A673 (cell line): ENCODE measurements around the gene GPR15. TPM values are rescaled to one million over a fixed set of nuclear protein-coding genes. Genes with fewer than 3 reads are reported as not detected.

Source experiments
- BruUV-seq: library from RNA; stranded (reverse); fragments of 400-500 nt; replicated peaks from 2 replicates; lab custom pipeline; 2021; lab: Mats Ljungman, UMichigan
- CTCF ChIA-PET: fragments of 300-600 bp; sonication (Branson Sonifier 250); formaldehyde crosslinking; loops from one replicate; lab custom pipeline; 2022; ENCODE audit warnings: antibody characterized with exemption; lab: Charles Lee
- POLR2A ChIA-PET: fragments of 300-600 bp; sonication (Branson Sonifier 250); formaldehyde crosslinking; loops from one replicate; lab custom pipeline; 2022; ENCODE audit warnings: antibody characterized with exemption; ENCODE audit not compliant: low non-redundant PET; lab: Charles Lee
- DNase-seq: peaks from one replicate; pipeline ENCODE4 v3.0.0-alpha.2; 2015; ENCODE audit warnings: low spot score
- H3K27ac ChIP-seq: fragments of 200-600 bp; sonication (generic); 2 replicates; pipeline ENCODE4 v1.5.1; 2016; ENCODE audit warnings: mixed run types, low read depth, mild to moderate bottlenecking, mixed read lengths, antibody characterized with exemption, low read length; ENCODE audit not compliant: poor library complexity, severe bottlenecking
- H3K27me3 ChIP-seq: fragments of 200-600 bp; sonication (generic); replicated peaks from 2 replicates; pipeline ENCODE4 v1.6.1; 2017; ENCODE audit warnings: mixed run types, low read depth, mild to moderate bottlenecking, mixed read lengths, antibody characterized with exemption, low read length; ENCODE audit not compliant: insufficient read depth, poor library complexity
- H3K36me3 ChIP-seq: fragments of 200-600 bp; sonication (generic); 2 replicates; pipeline ENCODE4 v1.6.1; 2016; ENCODE audit warnings: mixed run types, mild to moderate bottlenecking, mixed read lengths, antibody characterized with exemption, low read length; ENCODE audit not compliant: insufficient read depth, poor library complexity, severe bottlenecking
- H3K4me1 ChIP-seq: fragments of 200-600 bp; sonication (generic); 2 replicates; pipeline ENCODE4 v1.6.1; 2017; ENCODE audit warnings: mixed run types, mild to moderate bottlenecking, mixed read lengths, antibody characterized with exemption, low read length; ENCODE audit not compliant: insufficient read depth, poor library complexity, severe bottlenecking
- H3K4me3 ChIP-seq: fragments of 200-600 bp; sonication (generic); 2 replicates; pipeline ENCODE4 v1.5.1; 2016; ENCODE audit warnings: low read depth, mixed run types, mild to moderate bottlenecking, mixed read lengths, low read length; ENCODE audit not compliant: poor library complexity, severe bottlenecking
- H3K9me3 ChIP-seq: fragments of 200-600 bp; sonication (generic); 2 replicates; pipeline ENCODE4 v1.6.1; 2016; ENCODE audit warnings: mixed run types, low read depth, mild to moderate bottlenecking, mixed read lengths, antibody characterized with exemption, low read length; ENCODE audit not compliant: poor library complexity, severe bottlenecking
- CTCF ChIP-seq: fragments of 300-800, 200-600 bp; sonication (generic); conservative IDR thresholded peaks from 2 replicates; pipeline ENCODE4 v1.5.1; 2017; ENCODE audit warnings: low read depth, mild to moderate bottlenecking, antibody characterized with exemption, low read length, moderate library complexity, mixed read lengths
- EZH2 ChIP-seq: fragments of 200-600 bp; sonication (generic); IDR thresholded peaks from 2 replicates; pipeline ENCODE4 v1.6.1; 2017; ENCODE audit warnings: borderline replicate concordance, low read depth, mild to moderate bottlenecking, mixed read lengths, antibody characterized with exemption, low read length; ENCODE audit not compliant: poor library complexity, severe bottlenecking
- intact Hi-C: fragments of 100-400 bp; cut with micrococcal nuclease; formaldehyde crosslinking; loops from one replicate; pipeline ENCODE4 v1.10.0; 2022; ENCODE audit not compliant: unreplicated experiment
- total RNA-seq: library from RNA; stranded (reverse); gene quantifications from 2 replicates; pipeline ENCODE4 v1.2.3, GENCODE V29; 2021

GPR15 gene
- total RNA-seq, 1 experiment from 2014 or later, result not detected

- POLR2A ChIA-PET, result no interaction called here
- no peak for DNase-seq
Observed at GRCh38 chr3:98541695-98542094, 9.9 kb downstream of the GPR15 start.

GRCh38 chr3:98542623-98543022 lies 10.8 kb downstream of the GPR15 start:
- no peak for DNase-seq
- no TSS peak for BruUV-seq
- ChIA-PET POLR2A (no interaction called here), CTCF (no interaction called here)
- peaks cover 25% of the 10 kb centered on the region for H3K27me3 ChIP-seq
- TF ChIP-seq CTCF (no peak), EZH2 (no peak)
- H3K4me3 ChIP-seq, result no peak overlapping the region
- H3K9me3 ChIP-seq, result no peaks in the 10 kb centered on the region
- intact Hi-C loops, result no loop called here
- no peaks in the 10 kb centered on the region for H3K4me1 ChIP-seq
- no peak overlapping the region for H3K27ac ChIP-seq
- H3K36me3 ChIP-seq, result no peaks in the 10 kb centered on the region

More at GRCh38 chr3:98541695-98542094, 9.9 kb downstream of the GPR15 start:
- Histone ChIP-seq H3K27me3 (peaks cover 22% of the 10 kb centered on the region), H3K36me3 (no peaks in the 10 kb centered on the region), H3K27ac (no peak overlapping the region), H3K4me3 (no peak overlapping the region), H3K9me3 (no peaks in the 10 kb centered on the region), H3K4me1 (no peaks in the 10 kb centered on the region)
- TF ChIP-seq CTCF, result no peak
- CTCF ChIA-PET, result no interaction called here
- BruUV-seq, result no TSS peak
- intact Hi-C loops, result no loop called here

- Histone ChIP-seq H3K9me3 (no peaks in the 10 kb centered on the region), H3K27me3 (peaks cover 51% of the 10 kb centered on the region), H3K4me1 (no peaks in the 10 kb centered on the region), H3K36me3 (no peaks in the 10 kb centered on the region), H3K27ac (no peak overlapping the region), H3K4me3 (no peak overlapping the region)
- DNase-seq, result no peak
- ChIA-PET POLR2A (no interaction called here), CTCF (interaction anchor here (0.6 kb wide), 1 partner anchor 209 kb away, joined by 3 read pairs; no protein-coding TSS in a partner anchor)
- no TSS peak for BruUV-seq
- TF ChIP-seq CTCF, result no peak
- intact Hi-C loops, result no loop called here
Observed at GRCh38 chr3:98545940-98546339, 14.2 kb downstream of the GPR15 start.
